ENCODE data around the gene MSRB3. TPM values are rescaled to one million over a fixed set of nuclear protein-coding genes. Genes with fewer than 3 reads are reported as not detected.

The MSRB3 gene
- total RNA-seq, 1 donor, result 75.9 TPM

DNA sequence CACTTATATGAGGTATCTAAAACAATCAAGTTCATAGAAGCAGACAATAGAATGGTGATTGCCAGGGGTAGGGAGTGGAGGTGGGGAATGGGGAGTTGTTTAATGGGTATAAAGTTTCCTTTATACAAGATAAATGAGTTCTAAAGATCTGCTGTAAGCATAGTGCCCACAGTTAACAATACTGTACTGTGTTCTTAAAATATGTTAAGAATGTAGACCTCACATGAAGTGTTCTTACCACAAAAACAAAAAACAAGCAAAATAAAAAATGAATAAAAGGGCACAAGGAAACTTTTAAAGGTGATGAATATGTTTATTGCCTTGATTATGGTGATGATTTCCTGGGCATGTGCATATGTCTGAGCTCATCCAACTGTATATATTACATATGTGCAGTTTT is 211.8 kb downstream of the MSRB3 start:
- no peak for DNase-seq (ENCODE audit: low read depth in 2 of 3, low spot score in 2 of 3)

DNA sequence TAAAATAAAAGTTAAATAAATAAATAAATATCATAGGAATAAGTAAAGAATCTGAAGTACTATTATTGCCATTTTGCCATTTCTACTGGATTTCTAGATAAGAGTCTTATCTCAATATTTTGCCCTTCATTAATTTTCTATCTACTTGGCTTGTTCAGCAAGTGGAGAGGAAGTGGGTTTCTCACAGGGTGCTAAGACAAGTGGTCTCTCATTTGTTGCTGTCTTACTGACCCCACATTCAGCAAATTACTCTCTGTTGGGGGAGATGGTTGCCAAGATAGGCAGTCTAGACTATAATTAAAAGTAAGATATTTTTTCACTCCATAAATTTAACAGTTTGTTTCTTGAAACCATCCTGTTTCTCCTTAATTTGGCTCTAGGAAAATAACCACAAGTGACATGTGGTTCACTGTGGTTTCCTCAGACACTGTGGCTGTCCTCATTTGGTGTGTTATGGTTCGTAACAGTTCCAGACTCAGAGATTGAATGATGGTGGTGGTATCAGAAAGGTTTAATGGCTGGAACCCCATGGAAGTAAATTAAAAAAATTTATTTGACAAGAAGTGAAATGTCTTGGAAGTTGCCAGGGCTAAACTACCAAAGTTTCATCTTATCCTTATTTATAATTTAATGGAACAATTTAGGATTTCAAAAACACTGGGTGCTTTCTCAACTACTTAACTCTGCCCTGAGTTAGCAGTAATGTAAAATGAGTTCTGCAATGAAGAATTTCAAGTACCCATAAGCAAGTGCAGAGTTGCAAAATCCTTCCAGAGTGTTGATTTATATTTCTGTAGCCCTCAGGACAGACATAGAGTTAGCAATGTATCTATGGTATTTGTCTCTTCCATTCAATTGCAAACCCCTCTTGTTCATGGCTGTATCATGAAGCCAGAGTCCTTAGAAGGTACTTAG is 214.8 kb downstream of the MSRB3 start:
- DNase-seq (ENCODE audit: low read depth in 2 of 3, low spot score in 2 of 3), result peak in 2 of 3 donors; percentile 12 to 40

DNA sequence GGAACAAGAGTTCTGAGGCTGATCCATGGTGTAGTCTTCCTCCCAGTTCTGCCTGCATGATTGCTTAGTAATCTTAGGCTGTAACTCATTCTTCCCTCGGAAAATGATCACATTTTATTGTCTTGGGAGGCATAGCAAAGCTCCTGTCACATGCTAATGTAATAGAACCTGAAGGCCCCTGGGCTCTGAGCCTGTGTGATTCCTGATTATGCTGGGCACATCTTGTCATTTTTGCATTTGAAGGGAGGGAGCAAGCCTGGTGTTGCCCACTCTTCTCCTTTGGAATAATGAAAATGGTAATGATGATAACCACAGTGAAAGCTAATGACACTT is 215.4 kb downstream of the MSRB3 start:
- DNase-seq (ENCODE audit: low read depth in 2 of 3, low spot score in 2 of 3), result no peak

DNA sequence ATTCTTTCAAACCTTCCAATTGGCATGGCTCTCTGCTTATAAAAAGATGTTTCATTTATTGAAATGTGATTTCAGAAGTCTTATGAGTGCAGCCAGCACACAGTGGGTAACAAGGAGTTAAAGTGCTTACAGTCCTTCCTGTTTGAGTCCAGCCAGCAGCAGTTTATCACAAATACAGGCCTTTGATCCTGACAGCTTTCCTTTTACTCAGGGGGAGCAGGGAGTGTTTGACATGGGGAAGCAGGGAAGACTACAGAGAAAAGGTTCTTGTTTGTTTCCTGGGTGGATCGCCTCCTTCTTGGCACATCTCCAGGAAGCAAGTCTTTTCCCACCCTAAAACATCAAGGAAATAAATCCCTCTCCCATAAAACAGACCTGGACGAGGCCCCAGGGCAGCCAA is 216.1 kb downstream of the MSRB3 start:
- DNase-seq (ENCODE audit: low read depth in 2 of 3, low spot score in 2 of 3), result no peak

DNA sequence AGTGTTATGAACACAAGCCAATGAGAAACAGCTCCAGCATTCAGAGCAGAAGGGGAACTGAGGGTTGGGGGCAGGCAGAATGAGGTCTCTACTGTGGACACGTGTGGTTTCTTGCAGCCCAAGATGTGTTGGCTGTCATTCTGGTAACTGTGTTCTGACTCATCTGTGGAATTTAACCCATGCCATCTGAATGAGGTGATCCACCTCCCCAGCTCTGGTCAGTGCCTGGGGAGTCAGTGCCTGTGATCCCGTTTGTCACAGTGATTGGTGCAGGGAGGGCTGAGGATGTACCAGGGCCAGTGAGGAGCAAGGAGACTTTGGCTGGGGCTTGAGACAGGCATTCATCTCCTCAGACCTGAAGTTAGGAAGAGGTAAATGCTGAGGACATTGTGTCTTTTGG is 216.8 kb downstream of the MSRB3 start:
- peak in 1 of 3 donors; percentile 26 for DNase-seq (ENCODE audit: low read depth in 2 of 3, low spot score in 2 of 3)

DNA sequence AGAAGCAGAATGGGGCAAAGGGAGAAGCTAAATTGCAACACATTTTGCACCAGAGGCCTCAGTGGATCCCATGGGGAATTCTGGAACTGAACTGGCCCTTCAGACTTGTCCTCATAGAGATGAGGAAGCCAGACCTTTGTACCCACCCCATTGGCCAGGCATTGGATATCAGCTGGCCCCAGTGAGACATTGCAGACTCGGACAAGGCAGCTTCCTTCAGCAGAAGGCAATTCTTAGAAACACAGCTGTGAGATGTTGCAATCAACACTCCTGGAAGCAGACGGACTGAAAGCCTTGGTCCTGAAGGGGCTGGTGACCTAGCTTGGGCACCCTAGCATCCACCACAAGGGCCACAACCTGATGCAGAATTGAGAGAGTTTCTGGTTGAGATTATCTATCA is 218.1 kb downstream of the MSRB3 start:
- no peak for DNase-seq (ENCODE audit: low read depth in 2 of 3, low spot score in 2 of 3)

DNA sequence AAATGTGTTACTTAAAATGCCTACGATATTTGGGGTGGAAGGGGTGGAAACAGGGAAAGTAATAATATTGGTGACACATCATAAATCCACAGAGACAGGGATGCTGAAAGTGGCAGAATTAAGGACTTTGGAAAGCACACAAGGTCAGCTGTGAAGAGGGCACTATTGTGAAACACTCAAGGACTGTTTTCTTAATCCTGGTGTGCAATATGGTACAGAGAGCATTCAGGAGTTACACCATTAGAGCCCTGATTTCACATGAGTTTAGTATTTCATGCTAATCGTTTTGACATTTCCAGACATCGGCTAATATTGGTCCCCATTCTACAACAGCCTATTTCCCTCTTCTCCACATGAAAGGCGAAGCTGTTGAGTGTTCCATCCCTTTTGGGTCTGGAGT is 219.2 kb downstream of the MSRB3 start:
- DNase-seq (ENCODE audit: low read depth in 2 of 3, low spot score in 2 of 3), result no peak

DNA sequence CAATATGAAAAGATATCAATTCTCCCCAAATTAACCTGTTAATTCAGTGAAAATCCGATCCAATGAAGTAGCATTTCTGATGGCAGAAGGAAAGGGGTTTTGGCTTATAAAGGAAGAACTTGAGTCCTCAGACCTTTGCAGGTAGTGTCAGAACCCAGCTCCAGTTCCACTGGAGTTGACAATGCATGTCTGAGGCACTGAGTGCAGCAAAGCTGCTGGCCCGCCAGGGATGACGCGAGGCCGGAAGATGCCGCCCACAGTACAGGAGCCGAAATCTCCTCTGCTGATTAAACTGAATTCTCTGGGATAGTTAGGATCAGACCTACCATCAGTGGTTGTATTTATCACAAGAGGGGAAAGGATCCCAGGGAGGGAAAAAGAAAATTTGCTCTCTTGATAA is 220.7 kb downstream of the MSRB3 start:
- no peak for DNase-seq (ENCODE audit: low read depth in 2 of 3, low spot score in 2 of 3)

DNA sequence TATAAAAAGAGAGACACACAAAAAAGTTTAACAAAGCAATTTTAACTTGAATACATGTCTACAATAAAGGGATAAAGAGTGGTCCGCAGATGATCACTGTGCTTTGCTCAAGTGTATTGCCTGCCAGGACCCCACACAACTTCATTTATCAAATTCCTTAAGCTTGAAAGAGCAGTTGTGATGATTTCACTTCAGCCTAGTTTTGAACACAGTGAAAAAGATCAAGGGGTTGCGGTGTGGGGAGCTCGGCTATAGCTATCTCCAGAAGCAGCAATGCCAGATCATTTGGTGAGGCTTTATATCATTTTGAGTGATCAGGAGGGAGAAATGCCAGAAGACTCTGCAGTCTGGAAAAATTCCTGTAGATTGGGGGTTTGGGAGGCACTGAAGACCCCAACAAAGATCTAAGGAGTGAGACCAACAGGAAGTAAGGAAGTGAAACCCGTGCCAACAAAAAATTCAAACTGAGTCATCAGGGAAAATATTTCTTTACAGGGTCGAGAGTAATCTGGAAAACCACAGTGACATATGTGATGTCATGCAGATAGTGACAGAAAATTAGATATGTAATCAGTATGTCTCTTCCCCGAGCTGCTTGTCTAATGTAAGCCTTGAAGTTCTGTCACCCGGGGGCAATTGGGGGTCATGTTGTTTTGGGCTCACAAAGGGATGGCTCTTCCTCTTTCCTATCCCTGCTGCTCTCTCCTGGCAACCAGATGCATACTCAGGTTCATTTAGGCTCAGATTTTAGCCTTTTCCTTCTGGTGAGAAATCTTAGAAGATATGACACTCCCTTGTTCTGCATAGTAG is 221.8 kb downstream of the MSRB3 start:
- DNase-seq (ENCODE audit: low read depth in 2 of 3, low spot score in 2 of 3), result no peak

DNA sequence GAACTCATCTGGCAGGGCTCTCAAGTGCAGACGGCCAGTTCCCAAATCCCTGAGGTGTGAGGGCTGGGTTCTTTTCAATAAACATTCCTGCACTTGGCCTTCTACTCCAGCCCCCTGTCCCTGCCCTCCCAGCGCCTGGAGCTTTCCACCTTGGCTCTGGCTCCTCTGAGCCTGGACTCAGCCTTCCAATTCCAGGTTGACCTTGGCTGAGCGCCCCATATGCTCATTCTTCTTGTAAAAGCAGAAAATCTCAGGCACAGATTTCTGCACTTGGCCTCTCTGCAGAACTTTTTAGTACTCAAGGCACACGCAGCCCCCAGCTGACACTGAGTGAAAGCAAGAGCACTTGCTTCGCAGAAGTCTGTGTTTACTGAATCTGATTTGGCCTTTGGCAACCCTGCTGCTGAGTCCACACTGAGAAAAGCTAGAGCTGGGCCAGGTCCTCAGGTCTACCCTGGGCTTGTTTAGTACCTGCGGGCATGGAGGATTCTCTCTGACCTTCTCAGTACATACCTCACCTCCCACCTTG is 222.7 kb downstream of the MSRB3 start:
- DNase-seq (ENCODE audit: low read depth in 2 of 3, low spot score in 2 of 3), result no peak

DNA sequence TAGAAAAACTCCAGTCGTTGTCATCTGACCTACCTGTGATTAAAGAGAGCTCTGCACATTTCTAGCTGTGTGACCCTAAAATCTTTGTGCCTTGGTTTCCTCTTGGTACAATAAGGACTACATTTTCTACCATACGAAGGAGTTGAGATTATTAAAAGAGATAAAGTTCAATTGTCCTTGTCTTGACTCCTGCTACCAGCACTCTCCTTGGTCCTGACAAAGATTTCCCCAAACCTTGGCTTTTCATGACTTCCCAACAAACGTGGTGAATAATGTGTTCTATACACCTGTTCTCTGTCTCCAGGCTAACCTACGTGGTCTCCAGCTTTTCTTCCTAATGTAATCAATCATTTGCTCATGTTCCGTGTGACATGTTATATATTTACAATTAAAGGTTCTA is 223.5 kb downstream of the MSRB3 start:
- no peak for DNase-seq (ENCODE audit: low read depth in 2 of 3, low spot score in 2 of 3)

DNA sequence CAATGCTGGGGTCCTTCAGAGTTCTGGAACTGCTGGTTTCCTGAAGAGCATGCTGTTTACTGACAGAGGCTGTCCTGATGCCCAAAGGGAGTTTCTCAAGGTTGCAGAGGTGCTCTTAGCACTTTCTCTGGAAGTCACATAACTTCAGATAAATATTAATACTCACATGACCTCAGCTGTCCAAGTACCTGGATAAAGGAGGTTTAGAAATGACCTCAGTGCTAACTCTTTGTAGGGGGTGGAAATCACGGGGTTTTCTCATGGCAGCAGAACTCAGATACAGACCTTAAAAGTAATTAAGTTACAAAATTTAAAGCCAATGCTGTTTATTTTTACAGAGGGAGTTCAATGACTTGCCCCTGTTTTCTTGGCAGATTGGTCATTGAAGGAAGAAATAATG is 225.9 kb downstream of the MSRB3 start:
- DNase-seq (ENCODE audit: low read depth in 2 of 3, low spot score in 2 of 3), result no peak

DNA sequence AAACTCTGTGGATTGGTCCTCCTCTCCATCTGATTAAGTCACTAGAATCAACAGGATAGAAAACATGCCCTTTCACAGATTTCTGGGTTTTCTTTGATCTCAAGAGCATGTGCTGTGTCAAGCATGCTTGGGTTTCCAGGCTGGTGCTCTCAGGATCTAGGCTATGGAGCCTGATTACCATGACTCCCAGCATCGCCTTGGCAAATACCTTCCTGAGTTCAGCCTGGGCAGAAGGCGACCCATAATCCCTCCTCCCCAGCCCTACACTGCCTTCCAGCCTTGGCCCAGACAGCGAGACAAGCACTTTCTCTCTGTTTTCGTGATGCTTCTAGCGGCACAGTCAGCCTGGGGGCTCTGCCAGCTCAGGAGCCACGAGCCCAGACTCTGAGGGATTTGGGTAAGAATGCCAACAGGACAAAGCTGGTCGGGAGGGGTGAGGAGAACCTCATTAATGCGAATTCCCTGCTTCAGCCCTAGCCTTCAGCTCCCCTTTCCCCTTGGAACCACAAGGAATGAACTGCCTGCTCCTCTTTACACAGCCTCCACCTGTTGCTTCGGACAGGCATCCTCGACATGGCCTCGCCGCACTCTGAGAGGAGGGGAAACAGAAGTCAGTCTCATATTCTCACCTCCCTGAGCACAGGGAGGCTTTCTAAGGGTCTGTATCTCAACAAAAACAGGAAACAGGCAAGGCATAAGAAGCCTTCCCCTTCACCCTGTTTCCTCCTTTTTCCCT is 227.1 kb downstream of the MSRB3 start:
- DNase-seq (ENCODE audit: low read depth in 2 of 3, low spot score in 2 of 3), result no peak

DNA sequence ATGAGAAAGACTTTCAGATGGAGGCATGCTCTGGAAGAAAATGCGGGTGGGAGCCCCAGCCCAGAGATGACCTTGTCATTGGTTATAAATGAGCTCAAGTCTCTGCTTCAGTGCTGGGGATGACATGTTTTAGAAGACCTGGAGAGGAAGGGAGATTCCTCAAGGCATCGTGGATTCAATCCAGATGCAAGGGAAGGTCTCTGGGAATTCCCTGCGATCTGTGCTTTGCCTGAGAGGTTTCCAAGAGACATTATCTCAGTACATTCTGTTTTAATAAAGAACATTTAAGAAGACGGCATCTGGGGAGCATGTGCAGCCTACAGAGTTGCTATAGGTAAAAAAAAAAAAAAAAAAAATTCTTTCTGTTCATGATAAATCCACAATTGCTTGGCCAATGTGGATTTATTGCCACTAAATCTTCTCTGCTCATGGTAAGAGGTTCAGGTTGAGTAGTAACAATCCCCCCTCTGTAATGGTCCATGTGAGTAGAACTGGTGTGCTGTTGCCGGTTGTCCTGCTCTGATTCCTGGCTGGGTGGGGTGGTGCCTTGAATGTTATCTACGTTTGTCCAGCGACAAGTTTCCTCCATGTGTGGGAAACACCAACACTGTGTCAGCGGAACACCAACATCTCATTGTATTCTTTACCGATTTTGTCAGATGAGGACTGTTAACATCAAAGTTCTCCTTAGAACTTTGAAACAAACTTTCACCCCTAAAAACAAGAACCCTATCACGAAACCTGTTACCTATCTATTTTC is 230.0 kb downstream of the MSRB3 start:
- no peak for DNase-seq (ENCODE audit: low read depth in 2 of 3, low spot score in 2 of 3)

DNA sequence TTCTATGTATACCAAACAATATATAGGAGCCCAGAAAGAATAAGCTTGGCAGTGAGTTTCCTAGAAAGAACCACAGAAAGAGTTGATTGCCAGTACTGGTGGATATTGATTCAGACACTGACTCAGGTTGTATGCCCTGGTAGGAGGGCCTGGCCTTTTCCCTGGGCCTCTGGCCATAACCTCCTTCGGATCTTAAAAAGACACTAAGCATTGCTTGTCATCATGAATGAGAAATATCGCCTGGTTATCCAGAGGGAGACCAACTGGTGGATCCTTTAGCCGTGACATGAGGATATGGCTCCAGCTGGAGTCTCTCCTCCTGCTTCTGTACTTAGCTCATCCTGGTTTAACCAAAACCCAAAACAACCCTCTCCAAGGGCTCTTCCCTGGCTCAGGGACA is 231.5 kb downstream of the MSRB3 start:
- no peak for DNase-seq (ENCODE audit: low read depth in 2 of 3, low spot score in 2 of 3)

DNA sequence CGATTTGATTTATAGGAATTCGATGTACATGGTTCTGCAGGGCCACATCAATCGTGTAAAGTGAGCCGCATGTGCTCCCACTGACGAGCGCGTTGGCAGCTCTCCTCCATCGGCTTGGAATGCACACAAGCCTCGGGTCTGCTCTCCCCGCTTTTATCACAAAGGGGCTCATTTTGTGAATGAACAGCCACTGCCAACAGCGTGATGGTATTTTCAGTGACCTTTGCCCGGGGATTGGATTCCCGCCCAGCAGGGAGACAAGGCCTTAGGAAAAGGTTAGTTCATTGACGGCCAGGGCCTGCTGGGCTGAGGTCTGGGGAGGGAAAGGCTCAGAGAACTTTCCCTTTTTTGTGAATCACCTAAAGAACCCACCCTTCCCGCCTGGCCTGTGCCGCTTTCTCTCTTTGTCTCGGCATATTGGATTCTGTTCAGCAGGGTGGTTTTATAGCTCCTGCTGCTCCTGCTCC is 232.1 kb downstream of the MSRB3 start:
- no peak for DNase-seq (ENCODE audit: low read depth in 2 of 3, low spot score in 2 of 3)

DNA sequence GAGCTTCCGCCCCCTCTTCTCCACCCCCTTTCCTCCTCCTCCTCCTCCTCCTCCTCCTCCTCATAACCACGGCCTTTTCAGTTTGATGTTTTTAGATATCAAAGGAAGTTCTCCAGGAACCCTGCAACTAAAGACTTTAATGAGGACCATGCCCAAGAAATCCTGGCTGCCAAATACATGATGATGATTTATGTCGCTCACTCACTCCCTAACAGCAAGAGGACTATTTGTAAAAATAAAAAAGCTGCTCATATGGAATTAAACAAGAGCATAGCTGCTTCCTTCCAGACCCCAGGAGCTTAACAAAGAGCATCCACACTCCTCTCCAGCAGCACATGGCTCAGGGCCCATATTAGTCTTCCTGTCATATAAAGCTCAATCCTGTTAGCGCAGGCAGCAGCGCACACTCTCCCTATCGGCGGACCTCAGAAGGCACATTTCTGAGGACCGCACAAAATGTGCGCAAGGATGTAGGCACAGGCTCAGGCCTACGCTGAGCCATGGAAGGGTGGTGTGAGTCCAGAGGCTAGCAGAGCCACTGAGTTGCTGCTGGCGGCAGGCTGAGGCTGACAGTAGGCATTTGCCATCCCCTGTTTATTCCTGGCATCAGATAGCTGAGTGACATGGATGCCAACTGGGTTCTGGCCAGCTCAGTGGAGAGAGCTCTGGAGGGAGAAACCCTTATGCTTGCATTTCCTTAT is 232.8 kb downstream of the MSRB3 start:
- no peak for DNase-seq (ENCODE audit: low read depth in 2 of 3, low spot score in 2 of 3)

DNA sequence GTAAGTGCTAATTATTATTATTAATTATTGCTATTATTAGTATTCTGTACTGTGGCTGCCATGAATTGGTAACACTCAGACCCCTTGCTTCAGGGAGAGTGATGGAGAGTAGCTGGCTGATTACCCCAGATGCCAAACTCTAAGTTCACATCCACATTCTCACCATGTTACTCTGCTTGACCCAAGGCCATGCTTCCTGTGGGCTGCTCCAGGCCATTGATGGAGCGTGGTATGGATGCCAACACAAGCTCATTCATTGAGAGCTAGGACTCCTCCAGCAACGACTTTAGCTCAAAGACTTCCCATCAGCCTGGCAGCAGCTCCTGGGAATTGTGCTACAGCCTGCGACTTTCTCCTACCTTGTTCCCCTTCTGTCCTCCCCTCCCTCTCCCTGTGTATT is 233.4 kb downstream of the MSRB3 start:
- DNase-seq (ENCODE audit: low read depth in 2 of 3, low spot score in 2 of 3), result no peak

All from hematopoietic multipotent progenitor cell (in vitro differentiated cells).